Measurements from ENCODE around the gene DPH1.

DPH1 gene

GRCh38 chr17:2062571-2063183, 32.7 kb downstream of the DPH1 start:
- DNase-seq = no peak

GRCh38 chr17:2063261-2064146, 33.6 kb downstream of the DPH1 start:
- no peak for DNase-seq

- DNase-seq = no peak
These were observed 34.2 kb downstream of the DPH1 start for GRCh38 chr17:2064147-2064489.

GRCh38 chr17:2064520-2064971, 34.6 kb downstream of the DPH1 start:
- DNase-seq = no peak

- no peak for DNase-seq
These were observed 35.2 kb downstream of the DPH1 start for GRCh38 chr17:2064980-2065785.

- DNase-seq = no peak
These were observed 36.0 kb downstream of the DPH1 start for GRCh38 chr17:2065949-2066400.

- DNase-seq = no peak
These were observed 37.2 kb downstream of the DPH1 start for GRCh38 chr17:2067048-2067561.

GRCh38 chr17:2067608-2068024, 37.7 kb downstream of the DPH1 start:
- DNase-seq = no peak

GRCh38 chr17:2068031-2068518, 38.1 kb downstream of the DPH1 start:
- no peak for DNase-seq

- no peak for DNase-seq
These were observed 38.6 kb downstream of the DPH1 start for GRCh38 chr17:2068519-2069051.

- DNase-seq = no peak
These were observed 40.5 kb downstream of the DPH1 start for GRCh38 chr17:2070241-2071023.

GRCh38 chr17:2071024-2071385, 41.1 kb downstream of the DPH1 start:
- DNase-seq = no peak

GRCh38 chr17:2071455-2072281, 41.7 kb downstream of the DPH1 start:
- no peak for DNase-seq

GRCh38 chr17:2074919-2075318, 45.0 kb downstream of the DPH1 start:
- no peak for DNase-seq

- DNase-seq = no peak
These were observed 45.6 kb downstream of the DPH1 start for GRCh38 chr17:2075336-2076086.

- DNase-seq = no peak
These were observed 46.4 kb downstream of the DPH1 start for GRCh38 chr17:2076087-2076984.

GRCh38 chr17:2077040-2077439, 47.1 kb downstream of the DPH1 start:
- no peak for DNase-seq

- no peak for DNase-seq
These were observed 51.6 kb downstream of the DPH1 start for GRCh38 chr17:2081564-2081963.

Measured in NCI-H1105 (cell line).